NT2/D1 (cell line): ENCODE data around the gene GSTM5.

ENCODE experiments used
- DNase-seq: peaks from one replicate; pipeline ENCODE4 v3.0.0-alpha.2; 2011; ENCODE audit warnings: low read depth, low spot score
- H3K27me3 ChIP-seq: 2 replicates; pipeline ENCODE4 v1.6.0; 2011; ENCODE audit warnings: mild to moderate bottlenecking; ENCODE audit not compliant: insufficient read length, insufficient read depth
- H3K36me3 ChIP-seq: 2 replicates; pipeline ENCODE4 v1.6.1; 2011; ENCODE audit warnings: mild to moderate bottlenecking, low read length, mixed read lengths; ENCODE audit not compliant: insufficient read depth, insufficient read length
- H3K4me1 ChIP-seq: 2 replicates; pipeline ENCODE4 v1.5.1; 2011; ENCODE audit not compliant: insufficient read depth, insufficient read length
- H3K4me3 ChIP-seq: 2 replicates; pipeline ENCODE4 v1.5.1; 2011; ENCODE audit warnings: low read depth; ENCODE audit not compliant: insufficient read length
- H3K9ac ChIP-seq: 2 replicates; pipeline ENCODE4 v1.6.0; 2011; ENCODE audit warnings: low read depth; ENCODE audit not compliant: insufficient read length
- H3K9me3 ChIP-seq: 2 replicates; pipeline ENCODE4 v1.5.1; 2011; ENCODE audit warnings: mild to moderate bottlenecking, low read length; ENCODE audit not compliant: insufficient read depth
- SUZ12 ChIP-seq: IDR thresholded peaks from 2 replicates; pipeline ENCODE4 v1.6.1; 2011; ENCODE audit not compliant: insufficient read length, insufficient read depth; ENCODE audit errors: extremely low read depth
- YY1 ChIP-seq: IDR thresholded peaks from 2 replicates; pipeline ENCODE4 v1.6.1; 2011; ENCODE audit not compliant: insufficient read length, insufficient read depth
- ZNF274 ChIP-seq: IDR thresholded peaks from 2 replicates; pipeline ENCODE4 v1.6.1; 2011; ENCODE audit warnings: mild to moderate bottlenecking, low read depth, low read length

Gene GSTM5

GRCh38 chr1:109712321-109712864, 342 bp downstream of the GSTM5 start:
- no peak overlapping the region for H3K9ac ChIP-seq
- no peaks in the 10 kb centered on the region for H3K4me1 ChIP-seq
- H3K4me3 ChIP-seq, result no peak overlapping the region
- no peaks in the 10 kb centered on the region for H3K27me3 ChIP-seq
- peaks cover 24% of the 10 kb centered on the region; the same call in 1 of the 2 replicates for H3K9me3 ChIP-seq
- no peaks in the 10 kb centered on the region for H3K36me3 ChIP-seq
- no peak for TF ChIP-seq ZNF274
- no peak for TF ChIP-seq SUZ12
- no peak for TF ChIP-seq YY1
- no peak for DNase-seq

GRCh38 chr1:109713636-109714035, 1.6 kb downstream of the GSTM5 start:
- Histone ChIP-seq H3K4me1 (no peaks in the 10 kb centered on the region), H3K9ac (no peak overlapping the region), H3K4me3 (no peak overlapping the region), H3K9me3 (peaks cover 15% of the 10 kb centered on the region; the same call in 1 of the 2 replicates), H3K27me3 (no peaks in the 10 kb centered on the region), H3K36me3 (no peaks in the 10 kb centered on the region)
- DNase-seq, result no peak
- TF ChIP-seq SUZ12, result no peak
- no peak for TF ChIP-seq YY1
- no peak for TF ChIP-seq ZNF274

GRCh38 chr1:109714661-109715372, 2.8 kb downstream of the GSTM5 start:
- no peak overlapping the region for H3K4me3 ChIP-seq
- no peaks in the 10 kb centered on the region for H3K4me1 ChIP-seq
- 0 out of 2 replicates have a peak, but pooled peaks cover 3% of the 10 kb centered on the region for H3K9me3 ChIP-seq
- no peaks in the 10 kb centered on the region for H3K36me3 ChIP-seq
- H3K27me3 ChIP-seq, result no peaks in the 10 kb centered on the region
- DNase-seq, result no peak
- no peak overlapping the region for H3K9ac ChIP-seq
- TF ChIP-seq YY1, result no peak
- TF ChIP-seq SUZ12, result no peak
- no peak for TF ChIP-seq ZNF274

- no peaks in the 10 kb centered on the region for H3K36me3 ChIP-seq
- no peak for TF ChIP-seq SUZ12
- TF ChIP-seq ZNF274, result no peak
- TF ChIP-seq YY1, result no peak
- H3K4me1 ChIP-seq, result no peaks in the 10 kb centered on the region
- no peak overlapping the region for H3K4me3 ChIP-seq
- H3K9ac ChIP-seq, result no peak overlapping the region
- H3K9me3 ChIP-seq, result no peaks in the 10 kb centered on the region
- no peak for DNase-seq
- no peaks in the 10 kb centered on the region for H3K27me3 ChIP-seq
These were observed 4.1 kb downstream of the GSTM5 start for GRCh38 chr1:109716121-109716520.

GRCh38 chr1:109716570-109717090, 4.6 kb downstream of the GSTM5 start:
- Histone ChIP-seq H3K4me1 (no peaks in the 10 kb centered on the region), H3K9ac (no peak overlapping the region), H3K4me3 (no peak overlapping the region), H3K27me3 (no peaks in the 10 kb centered on the region), H3K36me3 (no peaks in the 10 kb centered on the region), H3K9me3 (no peaks in the 10 kb centered on the region)
- no peak for DNase-seq
- TF ChIP-seq YY1 (no peak), SUZ12 (no peak), ZNF274 (no peak)

GRCh38 chr1:109717729-109718128, 5.7 kb downstream of the GSTM5 start:
- DNase-seq, result no peak
- Histone ChIP-seq H3K4me3 (no peak overlapping the region), H3K36me3 (no peaks in the 10 kb centered on the region), H3K4me1 (no peaks in the 10 kb centered on the region), H3K9ac (no peak overlapping the region), H3K27me3 (no peaks in the 10 kb centered on the region), H3K9me3 (no peaks in the 10 kb centered on the region)
- TF ChIP-seq ZNF274 (no peak), SUZ12 (no peak), YY1 (no peak)

GRCh38 chr1:109718495-109718894, 6.4 kb downstream of the GSTM5 start:
- no peak overlapping the region for H3K9ac ChIP-seq
- H3K36me3 ChIP-seq, result no peaks in the 10 kb centered on the region
- no peaks in the 10 kb centered on the region for H3K4me1 ChIP-seq
- DNase-seq, result no peak
- H3K4me3 ChIP-seq, result no peak overlapping the region
- H3K27me3 ChIP-seq, result no peaks in the 10 kb centered on the region
- H3K9me3 ChIP-seq, result no peaks in the 10 kb centered on the region
- TF ChIP-seq SUZ12, result no peak
- no peak for TF ChIP-seq ZNF274
- no peak for TF ChIP-seq YY1
